Fibroblast of skin of abdomen (primary cell): Measurements from ENCODE around the gene MAP1B. TPM values are rescaled to one million over a fixed set of nuclear protein-coding genes. Genes with fewer than 3 reads are reported as not detected.
"Not testable (repeated sequence)": the region's sequence is repeated elsewhere in the genome, so short reads cannot be mapped to it uniquely, and the experiment has no call there.

ENCODE experiments used
- DNase-seq: peaks from one replicate; pipeline ENCODE4 v3.0.0-alpha.2; 2013
- polyA plus RNA-seq, 2 experiments: library from polyadenylated mRNA; unstranded; fragments of 120-200 nt; gene quantifications; one replicate each; pipeline ENCODE4 v1.2.1, GENCODE V29; 2013; ENCODE audit not compliant: insufficient read length in 2 of 2

The MAP1B gene
- polyA plus RNA-seq (2013, experiment 1 of 2; ENCODE audit: insufficient read length), result 137 TPM
- 121 TPM for polyA plus RNA-seq (2013, experiment 2 of 2; ENCODE audit: insufficient read length)

- DNase-seq, result peak; percentile 88
Observed at GRCh38 chr5:72107131-72107900, at the start of gene MAP1B. MAP1B (plus strand) TSS chr5:72107475; CDS start chr5:72107532, 57 bp downstream.

- no peak for DNase-seq
Observed at GRCh38 chr5:72057816-72058215, 49.5 kb upstream of the MAP1B start.

GRCh38 chr5:72063219-72063819, 44.0 kb upstream of the MAP1B start:
- DNase-seq, result peak; percentile 30

GRCh38 chr5:72064801-72065570, 42.3 kb upstream of the MAP1B start:
- DNase-seq, result no peak

- peak; percentile 64 for DNase-seq
Observed at GRCh38 chr5:72065751-72066255, 41.5 kb upstream of the MAP1B start.

GRCh38 chr5:72066705-72067107, 40.6 kb upstream of the MAP1B start:
- peak; percentile 95 for DNase-seq

- DNase-seq, result peak; percentile 96
Observed at GRCh38 chr5:72067682-72068470, 39.4 kb upstream of the MAP1B start.

- no peak for DNase-seq
Observed at GRCh38 chr5:72070529-72070928, 36.7 kb upstream of the MAP1B start.

GRCh38 chr5:72071906-72072305, 35.4 kb upstream of the MAP1B start:
- DNase-seq, result no peak

GRCh38 chr5:72074251-72074650, 33.0 kb upstream of the MAP1B start:
- no peak for DNase-seq

- no peak for DNase-seq
Observed at GRCh38 chr5:72075461-72075860, 31.8 kb upstream of the MAP1B start.

GRCh38 chr5:72076621-72077300, 30.5 kb upstream of the MAP1B start:
- no peak for DNase-seq

GRCh38 chr5:72077390-72077789, 29.9 kb upstream of the MAP1B start:
- DNase-seq, result no peak

- DNase-seq, result no peak
Observed at GRCh38 chr5:72079288-72079687, 28.0 kb upstream of the MAP1B start.

- no peak for DNase-seq
Observed at GRCh38 chr5:72082048-72082447, 25.2 kb upstream of the MAP1B start.

GRCh38 chr5:72084876-72085275, 22.4 kb upstream of the MAP1B start:
- DNase-seq, result no peak

GRCh38 chr5:72085319-72085718, 22.0 kb upstream of the MAP1B start:
- no peak for DNase-seq

- DNase-seq, result not testable (repeated sequence)
Observed at GRCh38 chr5:72089713-72090112, 17.6 kb upstream of the MAP1B start.

GRCh38 chr5:72092074-72092473, 15.2 kb upstream of the MAP1B start:
- no peak for DNase-seq

GRCh38 chr5:72093217-72093616, 14.1 kb upstream of the MAP1B start:
- DNase-seq, result peak; percentile 35

- no peak for DNase-seq
Observed at GRCh38 chr5:72093824-72094223, 13.5 kb upstream of the MAP1B start.
